GM23248 (cell line): ENCODE results near the gene UBTF. TPM values are rescaled to one million over a fixed set of nuclear protein-coding genes. Genes with fewer than 3 reads are reported as not detected.

Source experiments
- DNase-seq: peaks from one replicate; pipeline ENCODE4 v3.0.0-alpha.2; 2015
- H2AFZ ChIP-seq: fragments of 200-600 bp; sonication (generic); 2 replicates; pipeline ENCODE4 v1.6.1; 2016; ENCODE audit warnings: antibody characterized with exemption
- H3F3A ChIP-seq: fragments of 200-600 bp; sonication (generic); 2 replicates; pipeline ENCODE4 v1.6.1; 2016; ENCODE audit warnings: mild to moderate bottlenecking, antibody characterized with exemption, mixed run types; ENCODE audit not compliant: insufficient read depth
- H3K27ac ChIP-seq: fragments of 200-600 bp; sonication (generic); 2 replicates; pipeline ENCODE4 v1.5.1; 2016; ENCODE audit warnings: mild to moderate bottlenecking
- H3K27me3 ChIP-seq: fragments of 200-600 bp; sonication (generic); replicated peaks from 2 replicates; pipeline ENCODE4 v1.6.1; 2016; ENCODE audit warnings: mild to moderate bottlenecking; ENCODE audit not compliant: insufficient read depth
- H3K36me3 ChIP-seq: fragments of 200-600 bp; sonication (generic); 2 replicates; pipeline ENCODE4 v1.6.1; 2016; ENCODE audit warnings: low read depth, mild to moderate bottlenecking
- H3K4me1 ChIP-seq: fragments of 200-600 bp; sonication (generic); 2 replicates; pipeline ENCODE4 v1.6.1; 2016; ENCODE audit warnings: mild to moderate bottlenecking; ENCODE audit not compliant: insufficient read depth
- H3K4me2 ChIP-seq: fragments of 200-600 bp; sonication (generic); one replicate; pipeline ENCODE4 v1.6.1; 2016; ENCODE audit warnings: mild to moderate bottlenecking; ENCODE audit not compliant: unreplicated experiment
- H3K4me3 ChIP-seq: fragments of 200-600 bp; sonication (generic); 2 replicates; pipeline ENCODE4 v1.5.1; 2016; ENCODE audit warnings: mild to moderate bottlenecking
- H3K79me2 ChIP-seq: fragments of 200-600 bp; sonication (generic); 2 replicates; pipeline ENCODE4 v1.6.1; 2016; ENCODE audit warnings: mild to moderate bottlenecking; ENCODE audit not compliant: insufficient read depth
- H3K9ac ChIP-seq: fragments of 200-600 bp; sonication (generic); 2 replicates; pipeline ENCODE4 v1.6.1; 2016; ENCODE audit warnings: mild to moderate bottlenecking
- H3K9me2 ChIP-seq: fragments of 200-600 bp; sonication (generic); 2 replicates; pipeline ENCODE4 v1.6.1; 2016; ENCODE audit warnings: mixed run types, mild to moderate bottlenecking, moderate library complexity; ENCODE audit not compliant: insufficient read depth
- H3K9me3 ChIP-seq: fragments of 200-600 bp; sonication (generic); one replicate; pipeline ENCODE4 v1.6.1; 2017; ENCODE audit warnings: low read depth
- H4K20me1 ChIP-seq: fragments of 200-600 bp; sonication (generic); 2 replicates; pipeline ENCODE4 v1.6.0; 2016; ENCODE audit not compliant: insufficient read depth
- EZH2 ChIP-seq: fragments of 200-600 bp; sonication (generic); IDR thresholded peaks from 2 replicates; pipeline ENCODE4 v1.6.1; 2018; ENCODE audit warnings: antibody characterized with exemption, mild to moderate bottlenecking; ENCODE audit not compliant: insufficient read depth, poor library complexity, severe bottlenecking
- EZH2phosphoT487 ChIP-seq: fragments of 200-600 bp; sonication (generic); IDR thresholded peaks from 2 replicates; pipeline ENCODE4 v1.6.1; 2018; ENCODE audit warnings: antibody characterized with exemption, moderate library complexity, mild to moderate bottlenecking, low read depth; ENCODE audit not compliant: insufficient read depth
- WGBS, 2 experiments: methylation state at CpG; one replicate each; pipeline ENCODE4 v1.1.6; 2015 to 2017; ENCODE audit warnings: low lambda C conversion rate in 2 of 2, low coverage in 1 of 2; ENCODE audit errors: missing lambda C conversion rate in 2 of 2; 5-methylcytosine and 5-hydroxymethylcytosine counted together
- in situ Hi-C: fragments of 300-500 bp; cut with MboI; formaldehyde crosslinking; loops from 2 replicates; pipeline ENCODE4 v1.15.0; 2020
- polyA plus RNA-seq: library from polyadenylated mRNA; unstranded; fragments of >200 nt; fragmentation: Nextera tagmentation; extraction: Ambion mirVana; gene quantifications from 2 replicates; pipeline ENCODE4 v1.2.1, GENCODE V29; 2016
- total RNA-seq: library from RNA; depleted of rRNA; stranded (reverse); fragments of >200 nt; shearing (Covaris generic); gene quantifications from 2 replicates; pipeline ENCODE4 v1.2.3, GENCODE V29; 2014

UBTF gene
- total and polyA plus RNA-seq, 2 experiments from 2014 or later: 48.2 to 62.3 TPM

- no peaks in the 10 kb centered on the region for H3F3A ChIP-seq
Measured at GRCh38 chr17:44177640-44178039, 41.8 kb downstream of the UBTF start.

GRCh38 chr17:44176671-44177501, 42.6 kb downstream of the UBTF start:
- H3K9ac ChIP-seq: no peak overlapping the region
- no peaks in the 10 kb centered on the region for H3K27me3 ChIP-seq
- no peak overlapping the region for H2AFZ ChIP-seq
- H3K9me3 ChIP-seq: no peaks in the 10 kb centered on the region
- WGBS, 2 experiments: 96 to 97% methylated on average over 39 to 54 of the region's 54 CpGs
- H4K20me1 ChIP-seq: no peaks in the 10 kb centered on the region
- in situ Hi-C loops: no loop called here
- H3F3A ChIP-seq: no peaks in the 10 kb centered on the region
- H3K4me1 ChIP-seq: no peaks in the 10 kb centered on the region
- H3K9me2 ChIP-seq: no peaks in the 10 kb centered on the region
- TF ChIP-seq EZH2phosphoT487: no peak
- TF ChIP-seq EZH2: no peak
- H3K27ac ChIP-seq: no peak overlapping the region
- peaks cover 4% of the 10 kb centered on the region; the same call in 1 of the 2 replicates for H3K36me3 ChIP-seq
- H3K4me2 ChIP-seq: no peak overlapping the region
- H3K79me2 ChIP-seq: peaks cover 4% of the 10 kb centered on the region; the same call in 1 of the 2 replicates
- no peak overlapping the region for H3K4me3 ChIP-seq
- no peak for DNase-seq

More at GRCh38 chr17:44177640-44178039, 41.8 kb downstream of the UBTF start:
- Histone ChIP-seq H3K9me3 (no peaks in the 10 kb centered on the region), H3K4me3 (no peak overlapping the region), H3K4me1 (no peaks in the 10 kb centered on the region), H2AFZ (no peak overlapping the region), H3K27ac (no peak overlapping the region), H3K27me3 (no peaks in the 10 kb centered on the region), H3K79me2 (peaks cover 10% of the 10 kb centered on the region; the same call in 1 of the 2 replicates), H4K20me1 (no peaks in the 10 kb centered on the region), H3K36me3 (peaks cover 4% of the 10 kb centered on the region; the same call in 1 of the 2 replicates), H3K9ac (no peak overlapping the region), H3K9me2 (no peaks in the 10 kb centered on the region), H3K4me2 (no peak overlapping the region)
- 94 to 95% methylated on average over 4 of the region's 4 CpGs for WGBS, 2 experiments
- TF ChIP-seq EZH2phosphoT487 (no peak), EZH2 (no peak)
- no peak for DNase-seq
- in situ Hi-C loops: no loop called here

DNA sequence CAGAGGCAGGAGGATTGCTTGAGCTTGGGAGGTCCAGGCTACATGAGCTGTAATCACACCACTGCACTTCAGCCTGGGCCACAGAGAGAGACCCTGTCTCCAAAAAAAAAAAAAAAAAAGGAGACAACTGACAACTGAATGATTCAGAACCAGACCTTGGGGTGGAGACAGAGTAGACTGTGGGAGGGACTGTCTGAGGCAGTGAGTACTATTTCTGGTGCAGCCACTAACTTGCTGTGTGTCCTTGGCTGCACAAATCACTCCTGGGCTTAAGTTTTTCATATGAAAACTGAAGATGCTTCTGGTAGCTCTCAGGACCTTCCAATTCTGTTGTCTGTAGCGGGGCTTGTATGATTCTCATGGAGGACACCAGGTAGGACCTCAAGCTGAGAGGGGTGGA, 43.2 kb downstream of the UBTF start:
- H3K4me3 ChIP-seq: no peak overlapping the region
- H3K36me3 ChIP-seq: peaks cover 4% of the 10 kb centered on the region; the same call in 1 of the 2 replicates
- no peak for DNase-seq
- WGBS, 2 experiments: 100% methylated on average over 1 of the region's 1 CpG
- H3K27me3 ChIP-seq: no peaks in the 10 kb centered on the region
- H3F3A ChIP-seq: no peaks in the 10 kb centered on the region
- H3K9me3 ChIP-seq: no peaks in the 10 kb centered on the region
- no peak for TF ChIP-seq EZH2phosphoT487
- TF ChIP-seq EZH2: no peak
- no peaks in the 10 kb centered on the region for H4K20me1 ChIP-seq
- no peaks in the 10 kb centered on the region for H3K79me2 ChIP-seq
- no peak overlapping the region for H3K4me2 ChIP-seq
- H3K27ac ChIP-seq: no peak overlapping the region
- H3K9ac ChIP-seq: no peak overlapping the region
- H3K4me1 ChIP-seq: no peaks in the 10 kb centered on the region
- H2AFZ ChIP-seq: no peak overlapping the region
- in situ Hi-C loops: no loop called here
- H3K9me2 ChIP-seq: no peaks in the 10 kb centered on the region

DNA sequence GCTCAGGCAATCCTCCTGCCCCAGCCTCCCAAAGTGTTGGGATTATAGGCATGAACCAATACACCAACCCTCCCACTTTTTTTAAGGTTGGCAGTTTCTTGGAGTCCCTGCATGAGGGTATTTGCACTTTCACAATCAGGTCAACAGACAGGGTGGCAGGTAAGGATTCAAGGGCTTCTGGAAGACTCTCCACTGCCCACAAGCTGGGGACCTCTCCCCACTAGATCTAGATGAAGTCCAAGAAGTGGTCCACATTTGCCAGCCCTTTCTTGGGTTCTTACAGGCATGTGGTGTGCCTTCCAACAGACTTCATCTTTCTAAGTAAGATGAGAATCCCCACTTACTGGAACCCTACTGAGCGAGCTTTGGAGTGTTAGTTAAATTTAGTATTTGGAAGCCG, 45.0 kb downstream of the UBTF start:
- Histone ChIP-seq H3F3A (no peaks in the 10 kb centered on the region), H3K27me3 (no peaks in the 10 kb centered on the region), H3K4me2 (no peak overlapping the region), H3K9ac (no peak overlapping the region), H3K4me1 (no peaks in the 10 kb centered on the region), H2AFZ (no peak overlapping the region), H3K79me2 (no peaks in the 10 kb centered on the region), H3K9me2 (no peaks in the 10 kb centered on the region), H3K4me3 (no peak overlapping the region), H3K27ac (no peak overlapping the region), H4K20me1 (no peaks in the 10 kb centered on the region), H3K9me3 (no peaks in the 10 kb centered on the region), H3K36me3 (peaks cover 4% of the 10 kb centered on the region; the same call in 1 of the 2 replicates)
- 100% methylated on average over 2 of the region's 2 CpGs for WGBS, 2 experiments
- in situ Hi-C loops: no loop called here
- DNase-seq: no peak
- no peak for TF ChIP-seq EZH2
- no peak for TF ChIP-seq EZH2phosphoT487
